ENCODE data around the gene CSNK2A2.

DNA sequence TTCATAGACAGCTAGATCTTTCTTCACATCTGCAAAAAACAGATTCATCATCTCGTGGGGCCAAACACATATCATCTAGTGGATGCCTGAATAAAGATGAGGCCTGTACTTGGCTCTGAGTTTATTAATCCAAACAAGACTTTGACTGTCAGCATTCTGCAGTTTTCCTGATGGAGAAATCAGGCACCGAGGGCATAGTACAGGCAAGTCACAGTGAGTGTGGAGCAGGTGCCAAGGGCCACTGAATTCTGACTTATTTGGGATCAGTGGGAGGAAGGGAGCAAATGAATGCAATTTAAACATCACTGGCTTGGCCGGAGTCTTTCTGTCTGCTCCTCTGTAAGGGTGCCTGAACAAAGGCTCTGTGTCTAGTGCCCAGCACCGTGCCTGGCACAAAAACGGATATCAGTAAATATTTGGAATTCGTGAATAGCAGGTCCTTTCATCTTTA lies 69.7 kb downstream of the CSNK2A2 start:
- TF ChIP-seq, protein P1, sequence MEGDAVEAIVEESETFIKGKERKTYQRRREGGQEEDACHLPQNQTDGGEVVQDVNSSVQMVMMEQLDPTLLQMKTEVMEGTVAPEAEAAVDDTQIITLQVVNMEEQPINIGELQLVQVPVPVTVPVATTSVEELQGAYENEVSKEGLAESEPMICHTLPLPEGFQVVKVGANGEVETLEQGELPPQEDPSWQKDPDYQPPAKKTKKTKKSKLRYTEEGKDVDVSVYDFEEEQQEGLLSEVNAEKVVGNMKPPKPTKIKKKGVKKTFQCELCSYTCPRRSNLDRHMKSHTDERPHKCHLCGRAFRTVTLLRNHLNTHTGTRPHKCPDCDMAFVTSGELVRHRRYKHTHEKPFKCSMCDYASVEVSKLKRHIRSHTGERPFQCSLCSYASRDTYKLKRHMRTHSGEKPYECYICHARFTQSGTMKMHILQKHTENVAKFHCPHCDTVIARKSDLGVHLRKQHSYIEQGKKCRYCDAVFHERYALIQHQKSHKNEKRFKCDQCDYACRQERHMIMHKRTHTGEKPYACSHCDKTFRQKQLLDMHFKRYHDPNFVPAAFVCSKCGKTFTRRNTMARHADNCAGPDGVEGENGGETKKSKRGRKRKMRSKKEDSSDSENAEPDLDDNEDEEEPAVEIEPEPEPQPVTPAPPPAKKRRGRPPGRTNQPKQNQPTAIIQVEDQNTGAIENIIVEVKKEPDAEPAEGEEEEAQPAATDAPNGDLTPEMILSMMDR (IDR thresholded peaks at IDR 0.05) = no peak
- TF ChIP-seq POLR2A (IDR thresholded peaks at IDR 0.05) = no peak

Measured in sigmoid colon (tissue), 3 donors.